T-helper 9 cell (primary cell): ENCODE data around the gene GOLM1.
"Not testable (repeated sequence)": the region's sequence is repeated elsewhere in the genome, so short reads cannot be mapped to it uniquely, and the experiment has no call there.

Experiments used
- DNase-seq: peaks from one replicate; pipeline ENCODE4 v3.0.0-alpha.2; 2020

The GOLM1 gene

DNA sequence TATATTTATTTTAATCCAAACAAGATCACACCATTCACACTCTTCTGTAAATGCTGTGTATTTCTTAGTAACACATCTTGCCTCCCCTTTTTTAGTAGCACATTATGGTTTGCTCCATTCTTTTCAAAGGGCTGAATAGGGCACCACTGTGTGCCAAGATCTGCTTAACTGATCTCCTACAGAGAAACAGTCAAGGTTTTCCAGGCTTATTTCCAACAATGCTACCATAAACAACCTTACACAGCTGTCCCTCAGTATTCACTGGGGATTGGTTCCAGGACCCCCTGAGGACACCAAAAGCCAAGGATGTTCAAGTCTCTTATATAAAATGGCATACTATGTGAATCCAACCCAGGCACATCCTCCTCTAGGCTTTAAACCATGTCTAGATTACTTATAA is 16.5 kb downstream of the GOLM1 start:
- DNase-seq: no peak

- DNase-seq: no peak
Measured at GRCh38 chr9:86079865-86080469, 19.4 kb downstream of the GOLM1 start.

DNA sequence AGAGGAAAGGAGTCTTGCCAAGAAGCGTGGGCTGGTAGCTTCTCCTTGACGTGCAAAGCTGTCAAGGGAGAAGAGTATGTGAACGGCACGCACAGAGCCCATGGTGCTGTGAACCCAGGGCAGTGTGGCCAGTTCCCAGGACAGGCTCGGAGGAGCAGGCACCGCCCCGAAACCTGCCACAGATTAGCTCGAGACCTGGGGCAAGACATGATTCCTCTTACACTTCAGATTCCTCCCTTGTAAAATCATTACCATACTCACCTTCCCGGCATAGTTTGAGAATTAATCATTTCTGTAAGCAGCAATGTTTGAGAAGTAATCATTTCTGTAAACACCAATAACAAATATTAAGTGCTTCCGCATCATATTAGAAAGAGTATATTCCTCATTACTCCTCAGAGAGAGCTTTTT is 19.9 kb downstream of the GOLM1 start:
- no peak for DNase-seq

DNA sequence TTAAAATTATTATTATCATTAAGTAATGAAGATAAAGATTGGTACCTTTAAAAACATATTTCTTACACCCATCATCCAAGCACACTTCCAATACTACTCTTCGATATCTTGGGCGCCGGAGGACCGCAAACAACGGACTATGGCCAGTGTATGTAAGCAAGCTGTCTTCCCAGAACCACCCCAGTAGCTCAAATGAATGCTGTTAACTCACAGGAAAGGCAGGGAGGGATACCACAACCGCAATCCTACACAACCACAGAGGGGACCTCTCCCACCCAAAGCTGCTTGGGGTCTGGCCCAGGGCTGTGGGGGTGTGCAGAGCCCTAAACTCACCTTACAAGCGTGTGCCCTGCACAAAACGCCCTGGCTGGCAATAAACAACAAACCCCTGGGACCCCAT is 20.6 kb downstream of the GOLM1 start:
- DNase-seq: no peak

DNA sequence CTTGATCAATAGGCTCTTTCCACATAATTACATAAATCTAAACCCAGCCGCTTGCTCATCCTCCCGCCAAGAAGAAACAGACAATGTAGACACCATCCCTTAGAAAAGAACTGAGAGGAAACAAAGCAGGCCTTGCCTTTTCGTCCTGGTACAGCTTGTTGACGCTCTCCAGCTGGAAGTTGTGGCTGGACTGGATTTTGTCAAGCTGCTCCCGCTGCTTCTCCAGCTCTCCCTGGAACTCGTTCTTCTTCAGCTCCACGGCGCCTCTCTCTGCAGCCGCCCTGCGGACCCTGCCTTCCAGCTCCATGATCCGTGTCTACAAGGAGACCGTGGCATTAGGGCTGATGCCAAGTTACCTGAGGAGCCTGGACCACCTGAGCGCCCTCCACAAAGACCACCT is 22.1 kb downstream of the GOLM1 start:
- no peak for DNase-seq

DNA sequence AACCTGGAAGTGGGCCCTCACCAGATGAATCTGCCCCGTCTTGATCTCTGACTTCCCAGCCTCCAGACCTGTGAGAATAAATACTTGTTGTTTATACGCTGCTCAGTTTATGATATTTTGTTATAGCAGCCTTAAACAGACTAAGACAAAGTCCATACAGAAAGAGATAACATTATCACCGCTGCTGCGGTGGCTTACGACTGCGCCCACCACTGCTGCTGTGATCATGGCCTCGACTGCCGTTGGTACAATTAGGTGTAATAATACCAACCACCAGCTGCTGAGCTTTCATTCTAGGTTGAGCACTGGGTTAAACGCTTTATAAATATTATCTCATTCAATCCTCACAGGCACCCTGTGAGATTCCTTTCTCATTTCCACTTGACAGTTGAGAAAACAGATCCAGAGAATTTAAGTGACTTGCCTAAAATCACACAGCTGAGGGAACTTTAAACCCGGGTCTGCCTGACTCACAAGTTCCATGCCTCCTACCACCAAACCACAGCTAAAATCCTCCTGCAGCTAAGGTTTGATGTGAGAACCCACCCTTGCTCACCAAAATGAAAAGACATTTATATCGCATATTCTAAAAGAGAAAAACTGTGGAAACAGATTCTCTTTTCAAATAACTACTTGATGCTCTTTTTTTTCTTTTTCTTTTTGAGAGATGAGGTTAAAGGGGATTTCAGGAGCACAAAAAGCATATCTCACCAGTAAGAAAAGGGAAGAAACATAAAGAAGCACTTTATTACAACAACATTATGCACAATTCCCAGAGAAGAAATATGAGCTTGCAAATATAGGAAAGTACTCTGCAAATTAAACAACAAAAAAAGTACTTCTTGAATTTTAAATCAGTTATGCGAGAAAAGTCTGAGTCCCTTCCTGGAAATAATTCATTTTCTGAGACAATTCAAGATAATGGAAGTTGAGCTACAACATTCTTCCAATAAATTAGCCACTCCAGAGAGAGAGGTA is 23.9 kb downstream of the GOLM1 start:
- DNase-seq: no peak

DNA sequence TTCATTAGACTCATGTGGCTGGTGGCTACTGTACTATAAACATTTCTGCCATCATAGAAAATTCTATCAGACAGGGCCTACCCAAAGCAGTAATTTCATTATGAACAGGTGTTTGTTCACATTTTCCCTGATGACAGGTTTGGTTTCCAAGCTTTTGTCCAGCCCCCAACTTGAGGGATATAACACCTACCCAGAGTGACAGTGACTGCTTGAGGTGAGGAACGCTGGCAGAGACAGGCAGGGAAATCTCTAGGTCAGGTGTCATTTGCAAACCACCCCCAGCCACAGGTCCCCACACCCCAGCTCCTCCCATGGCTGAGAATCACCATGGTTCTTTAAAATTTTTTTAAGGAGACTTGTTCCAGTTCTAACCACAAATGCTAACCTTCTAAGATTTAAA is 25.5 kb downstream of the GOLM1 start:
- DNase-seq: no peak

- no peak for DNase-seq
Measured at GRCh38 chr9:86072394-86072877, 26.9 kb downstream of the GOLM1 start.

DNA sequence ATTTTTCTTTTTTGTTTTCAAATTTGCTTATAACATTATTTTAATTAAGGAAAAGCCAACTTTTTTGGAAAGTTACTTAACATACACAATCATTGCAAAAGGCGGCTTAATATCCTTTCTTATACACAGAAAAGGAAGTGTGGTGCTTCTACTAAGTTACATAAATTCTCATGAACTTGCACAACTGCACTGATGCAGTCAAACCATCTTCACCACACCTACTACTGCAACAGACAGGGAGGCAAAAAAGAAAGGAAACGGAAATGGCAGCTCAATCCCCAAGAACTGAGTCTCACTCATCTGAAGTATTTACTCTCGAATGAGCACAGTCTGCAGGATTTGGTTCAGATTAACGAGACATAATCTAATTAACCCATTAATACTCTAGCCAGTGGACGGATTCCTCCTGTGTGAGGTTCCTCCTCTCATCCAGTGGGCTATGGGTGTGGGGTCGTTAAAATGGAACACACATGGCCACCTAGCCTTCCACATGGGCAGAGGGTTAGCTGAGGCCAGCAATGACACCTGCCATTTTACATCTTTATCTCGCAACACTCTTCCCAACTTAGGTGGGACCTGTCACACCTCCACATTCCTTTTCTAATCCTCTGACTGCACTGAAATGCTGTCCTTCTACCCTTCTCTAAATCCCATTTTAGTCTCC is 30.0 kb downstream of the GOLM1 start:
- DNase-seq: no peak

DNA sequence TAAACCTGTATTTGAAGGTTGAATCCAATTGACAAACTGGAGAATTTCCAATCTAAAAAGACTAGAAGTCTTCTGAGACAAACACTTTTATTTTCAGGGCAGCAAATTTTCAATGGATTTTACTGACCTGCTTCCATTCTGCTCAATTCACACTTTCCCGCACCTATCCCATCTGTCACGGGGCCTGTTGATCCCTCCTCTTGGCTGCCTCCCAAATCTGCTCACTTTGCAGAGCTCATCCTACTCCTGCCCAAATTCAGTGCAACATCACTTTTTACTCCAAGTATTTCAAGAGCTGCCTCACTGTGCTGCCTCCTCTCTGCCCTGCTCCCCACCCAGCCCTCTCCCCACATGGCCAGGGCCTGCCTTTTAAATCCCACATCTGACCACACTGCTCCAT is 35.1 kb downstream of the GOLM1 start:
- DNase-seq: no peak

DNA sequence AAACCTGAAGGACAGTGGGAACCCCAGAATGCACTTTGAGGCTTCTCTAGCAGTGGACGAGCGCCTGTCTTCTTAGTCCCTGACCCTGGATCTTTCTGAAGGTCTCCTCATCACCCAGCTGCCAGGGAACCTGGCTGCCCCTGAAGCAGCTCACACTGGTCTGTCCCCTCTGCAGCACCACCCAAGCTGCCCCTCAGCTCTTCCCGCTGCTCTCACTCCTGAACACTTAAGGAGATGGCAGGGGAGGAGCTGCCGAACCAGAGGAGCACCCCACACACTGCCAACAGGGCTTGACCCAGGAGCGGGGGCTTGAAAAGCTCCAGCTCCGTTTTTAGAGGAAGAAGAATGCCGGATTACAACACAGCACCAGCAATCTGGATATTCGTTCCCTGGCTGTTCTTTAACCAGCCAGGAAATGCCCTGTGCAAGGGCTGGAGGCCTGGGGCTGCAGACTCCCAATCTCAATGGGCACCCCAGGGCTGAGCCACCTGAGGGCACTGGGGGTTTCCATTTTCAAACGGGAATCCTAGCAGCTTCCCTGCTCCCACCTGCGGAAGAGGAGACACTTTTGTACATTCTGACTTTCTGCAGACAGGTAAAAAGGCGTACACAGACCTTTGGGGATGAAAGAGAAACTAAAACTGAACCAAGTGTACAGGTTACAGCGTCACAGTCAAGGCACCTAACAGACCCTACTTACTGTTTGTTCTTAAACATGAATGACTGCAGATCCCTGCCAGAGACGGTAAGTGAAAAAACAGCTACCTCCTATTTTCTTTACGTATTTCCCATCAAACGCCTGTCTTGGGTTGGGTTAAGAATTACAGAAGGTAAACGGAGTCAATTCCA is 36.3 kb downstream of the GOLM1 start:
- no peak for DNase-seq

- DNase-seq: no peak
Measured at GRCh38 chr9:86061972-86062739, 37.2 kb downstream of the GOLM1 start.

GRCh38 chr9:86057491-86057890 is 41.9 kb downstream of the GOLM1 start:
- no peak for DNase-seq

GRCh38 chr9:86054695-86055094 is 44.7 kb downstream of the GOLM1 start:
- DNase-seq: no peak

- DNase-seq: no peak
Measured at GRCh38 chr9:86052556-86053468, 46.5 kb downstream of the GOLM1 start.

GRCh38 chr9:86048018-86048742 is 51.2 kb downstream of the GOLM1 start:
- DNase-seq: not testable (repeated sequence)

DNA sequence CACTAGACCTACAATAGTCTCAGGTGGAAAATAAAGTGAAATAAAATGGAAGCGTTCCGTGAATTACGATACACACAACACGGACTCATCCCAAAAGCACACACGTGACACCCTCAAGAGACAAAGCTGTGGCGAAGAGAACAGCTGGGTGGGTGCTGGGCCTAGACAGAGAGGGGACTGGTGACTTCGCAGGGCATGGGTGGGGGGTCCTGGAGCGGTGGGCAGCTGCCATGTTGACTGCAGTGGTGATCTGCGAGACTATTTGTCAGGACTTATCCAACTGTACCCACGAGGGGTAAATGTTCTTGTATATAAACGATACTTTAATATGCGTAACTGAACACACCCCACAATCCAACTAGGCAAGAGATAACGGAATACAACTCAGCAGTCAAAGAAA is 52.0 kb downstream of the GOLM1 start:
- no peak for DNase-seq

GRCh38 chr9:86046930-86047341 is 52.4 kb downstream of the GOLM1 start:
- DNase-seq: no peak

GRCh38 chr9:86046071-86046636 is 53.2 kb downstream of the GOLM1 start:
- no peak for DNase-seq

DNA sequence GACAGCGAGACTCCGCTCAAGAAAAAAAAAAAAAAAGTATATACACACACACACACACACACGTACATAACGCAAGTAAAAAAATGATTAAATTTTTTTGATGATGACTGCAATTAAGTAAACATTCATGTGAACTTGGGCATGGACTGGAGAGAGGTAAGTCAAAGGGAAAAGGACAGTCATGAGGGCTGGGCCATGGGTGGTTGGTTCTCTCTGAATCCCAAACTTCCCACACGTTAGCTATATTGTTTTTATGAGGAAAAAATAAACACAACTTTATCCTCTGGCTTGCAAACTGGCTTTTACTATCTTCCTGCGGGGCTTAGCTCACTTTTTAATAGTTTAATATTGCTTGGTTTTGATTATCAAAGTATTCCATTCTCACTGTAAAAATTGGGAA is 53.7 kb downstream of the GOLM1 start:
- no peak for DNase-seq
